Activated CD4-positive, alpha-beta T cell treated with anti-CD3 and anti-CD28 coated beads, Interleukin-2, amount 50 U/mL, for 16 hours (primary cell): Measurements from ENCODE around the gene SLC38A8.

Experiments used
- DNase-seq: peaks from one replicate; pipeline ENCODE4 v3.0.0-alpha.2; 2020

The SLC38A8 gene

GRCh38 chr16:84042308-84042878 is at the start of gene SLC38A8:
Gene SLC38A8, minus strand, starts transcription at chr16:84042795. Its CDS starts 638 bp downstream, at chr16:84042157.
- DNase-seq = no peak

- DNase-seq = no peak
Observed at GRCh38 chr16:84091460-84091859, 48.9 kb upstream of the SLC38A8 start.

DNA sequence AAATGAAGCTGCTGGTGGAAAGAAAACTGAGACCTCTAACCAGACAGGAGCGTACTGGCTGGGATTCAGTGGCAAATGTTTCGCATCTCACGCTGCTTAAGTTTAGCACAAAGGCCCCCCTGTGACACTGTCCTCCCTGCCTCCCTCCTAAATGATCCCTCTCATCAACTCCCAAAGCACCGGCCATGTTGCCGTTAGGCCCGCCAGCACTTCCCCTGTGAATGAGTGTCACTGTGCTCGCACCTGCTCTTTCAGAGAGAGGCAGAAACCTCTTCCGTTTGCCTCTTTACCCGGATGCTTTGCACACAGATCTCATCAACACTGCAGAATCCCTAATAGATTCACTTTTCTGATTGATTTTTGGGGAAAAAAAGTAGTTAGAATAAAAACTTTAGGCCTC is 47.6 kb upstream of the SLC38A8 start:
- DNase-seq = no peak

GRCh38 chr16:84088695-84089395 is 46.2 kb upstream of the SLC38A8 start:
- peak; percentile 82 for DNase-seq

DNA sequence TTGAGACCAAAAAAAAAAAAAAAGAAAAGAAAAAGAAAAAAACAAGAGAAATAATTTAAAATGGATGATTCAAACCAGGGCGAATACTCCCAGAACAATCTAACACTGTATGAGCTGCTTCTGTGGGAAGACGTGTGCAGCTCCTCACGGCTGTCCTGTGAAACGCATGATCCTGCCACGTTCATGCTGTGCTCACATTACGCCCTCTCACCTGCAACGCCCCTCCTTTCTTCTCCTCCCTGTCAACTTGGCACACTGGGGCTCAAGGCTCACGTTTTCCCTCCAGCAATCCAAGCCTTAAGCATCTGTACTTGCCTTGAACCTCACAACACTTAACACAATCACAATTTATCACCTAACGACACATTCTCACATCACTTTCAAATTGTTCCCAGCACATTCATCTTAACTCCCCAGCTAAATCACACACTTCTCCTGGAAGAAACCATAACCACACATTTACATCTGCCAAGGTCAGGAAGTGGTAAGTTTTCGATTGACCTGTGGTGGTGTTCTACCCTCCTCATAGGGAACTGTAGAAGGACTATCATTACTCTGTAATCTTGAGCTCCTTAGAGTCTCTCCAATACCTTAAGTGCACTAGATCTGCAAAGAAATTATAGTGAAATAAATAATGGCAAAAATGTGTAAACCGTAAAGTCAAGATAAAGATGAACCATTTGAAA is 45.0 kb upstream of the SLC38A8 start:
- peak; percentile 51 for DNase-seq

DNA sequence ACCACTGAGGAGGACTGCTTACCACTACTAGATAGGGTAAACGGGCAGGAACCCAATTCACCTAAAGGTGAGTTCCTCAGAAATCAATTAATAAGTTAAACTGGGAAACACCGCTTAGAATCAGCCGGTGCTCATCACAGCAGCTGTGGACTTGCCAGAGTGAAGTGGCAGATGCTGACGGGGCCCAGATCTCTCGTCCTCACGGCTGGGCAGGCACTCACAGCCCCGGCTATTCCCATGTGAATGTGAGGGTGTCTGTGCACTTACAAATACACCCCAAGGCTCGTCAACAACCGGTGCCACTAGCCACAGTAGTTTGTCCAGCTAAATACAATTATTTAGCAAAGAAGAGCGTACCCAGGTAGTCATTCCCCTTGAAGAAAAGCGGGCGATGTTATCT is 44.4 kb upstream of the SLC38A8 start:
- no peak for DNase-seq

- DNase-seq = no peak
Observed at GRCh38 chr16:84086341-84086740, 43.7 kb upstream of the SLC38A8 start.

- DNase-seq = peak; percentile 18
Observed at GRCh38 chr16:84085773-84086172, 43.2 kb upstream of the SLC38A8 start.

DNA sequence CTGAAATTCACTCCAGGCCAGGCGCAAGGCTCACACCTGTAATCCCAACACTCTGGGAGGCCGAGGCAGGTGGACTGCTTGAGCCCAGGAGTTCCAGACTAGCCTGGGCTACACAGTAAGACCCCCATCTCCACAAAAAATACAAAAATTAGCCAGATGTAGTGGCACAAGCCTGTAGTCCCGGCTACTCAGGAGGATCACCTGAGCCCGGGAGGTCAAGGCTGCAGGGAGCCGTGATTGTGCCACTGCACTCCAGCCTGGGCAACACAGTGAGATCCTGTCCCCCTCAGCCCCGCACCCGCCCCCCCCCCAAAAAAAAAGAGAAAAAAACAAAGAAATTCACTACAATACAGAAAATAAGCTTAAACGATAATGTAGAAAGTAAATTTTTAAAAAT is 42.7 kb upstream of the SLC38A8 start:
- no peak for DNase-seq

DNA sequence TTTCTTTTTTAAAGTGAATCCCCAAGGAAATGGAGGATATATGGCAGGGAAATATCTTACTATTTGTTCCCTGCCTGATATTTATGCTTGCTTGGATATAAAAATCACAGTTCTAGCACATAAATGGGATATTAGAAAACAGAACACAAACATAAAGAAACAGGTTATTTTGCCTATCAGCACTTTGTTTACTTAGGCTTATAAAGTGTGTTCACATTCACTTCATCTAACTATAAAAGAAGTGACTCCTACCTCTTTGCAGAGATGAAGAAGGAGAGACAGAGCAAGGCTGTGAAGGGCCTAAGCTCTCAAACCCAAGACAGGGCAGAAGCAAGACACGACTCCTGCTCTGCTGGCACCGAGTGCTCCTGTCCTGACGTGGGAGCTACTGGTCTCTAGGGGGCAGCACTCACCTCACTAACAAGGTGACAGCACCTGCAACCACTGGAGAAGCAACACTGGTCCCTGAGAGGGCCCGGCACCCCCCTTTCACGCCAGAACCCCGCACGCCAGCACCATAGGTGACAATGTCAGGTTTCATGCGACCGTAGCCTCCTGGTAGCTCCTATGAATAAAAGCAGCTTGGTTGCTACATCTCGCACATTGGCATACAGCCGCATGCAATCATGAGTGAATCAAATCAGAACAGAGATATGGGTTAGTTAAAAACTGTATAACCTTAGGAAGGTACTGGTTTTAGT is 42.1 kb upstream of the SLC38A8 start:
- DNase-seq = peak; percentile 80

GRCh38 chr16:84082835-84083569 is 40.4 kb upstream of the SLC38A8 start:
- DNase-seq = no peak

DNA sequence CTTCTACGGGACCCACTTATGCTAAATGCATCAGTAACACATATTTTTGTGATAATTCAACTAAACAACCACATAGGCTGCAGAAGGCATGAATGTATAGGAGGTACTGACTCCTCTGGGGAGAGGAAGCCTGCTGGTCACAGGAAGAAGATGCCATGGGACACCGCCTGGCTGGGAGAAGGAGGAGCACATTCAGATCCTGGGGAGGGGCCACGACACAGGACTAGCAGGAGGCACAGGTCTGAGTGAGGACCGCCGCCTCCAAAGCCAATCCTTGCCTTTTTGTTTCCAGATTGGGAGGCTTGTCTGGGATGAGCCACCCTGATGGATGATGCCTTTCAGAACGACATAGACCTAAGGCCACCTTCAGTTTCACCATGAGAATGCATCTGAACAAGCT is 39.5 kb upstream of the SLC38A8 start:
- no peak for DNase-seq

DNA sequence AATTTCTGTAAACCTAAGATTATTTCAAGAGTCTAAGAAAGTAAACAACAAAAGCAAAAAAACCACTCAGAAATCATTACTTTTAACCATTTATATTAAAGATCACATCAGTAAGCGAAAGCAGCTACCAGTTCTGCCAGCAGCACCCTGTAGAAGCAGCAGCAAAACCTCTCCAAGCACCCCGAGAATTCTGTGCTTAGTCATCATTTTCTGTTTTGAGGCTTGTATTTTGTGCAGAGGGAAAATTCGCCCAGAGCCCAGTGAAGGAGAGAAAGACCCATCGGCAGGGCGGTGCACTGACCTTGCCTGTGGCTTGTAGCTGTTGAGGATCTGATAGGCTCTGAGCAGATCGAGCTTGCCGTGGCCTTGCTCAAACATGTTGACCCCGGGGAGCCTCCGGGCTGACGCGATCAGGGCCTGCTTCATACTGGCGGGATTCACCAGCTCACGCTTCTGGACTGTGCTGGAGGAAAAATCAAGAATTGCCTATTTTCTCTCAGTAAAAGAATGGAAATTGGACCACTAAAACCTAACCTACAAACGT is 38.9 kb upstream of the SLC38A8 start:
- DNase-seq = no peak

- DNase-seq = no peak
Observed at GRCh38 chr16:84080813-84081212, 38.2 kb upstream of the SLC38A8 start.

- DNase-seq = no peak
Observed at GRCh38 chr16:84080378-84080777, 37.8 kb upstream of the SLC38A8 start.

GRCh38 chr16:84079664-84080063 is 37.1 kb upstream of the SLC38A8 start:
- no peak for DNase-seq

- no peak for DNase-seq
Observed at GRCh38 chr16:84075376-84075775, 32.8 kb upstream of the SLC38A8 start.

DNA sequence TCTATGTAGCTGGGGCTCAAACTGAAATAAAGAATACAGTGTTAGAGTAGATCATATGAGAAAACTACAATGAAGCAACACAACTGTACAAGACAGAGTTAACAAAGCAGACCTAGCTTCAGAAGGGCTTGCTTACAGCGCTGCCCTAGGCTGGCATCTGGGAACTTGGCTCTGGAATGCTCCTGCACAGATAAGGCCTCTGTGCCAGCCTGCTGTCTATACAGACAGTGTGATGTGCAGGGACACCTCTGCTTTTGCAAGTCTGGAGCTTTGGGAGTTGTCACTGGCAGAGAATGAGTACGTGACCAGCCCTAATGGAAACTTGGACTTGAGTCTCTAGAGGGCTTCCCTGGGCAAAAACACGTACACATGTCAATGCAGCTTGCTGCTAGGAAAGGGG is 32.1 kb upstream of the SLC38A8 start:
- no peak for DNase-seq

- no peak for DNase-seq
Observed at GRCh38 chr16:84072014-84072413, 29.4 kb upstream of the SLC38A8 start.

- no peak for DNase-seq
Observed at GRCh38 chr16:84071121-84071520, 28.5 kb upstream of the SLC38A8 start.

GRCh38 chr16:84069540-84069939 is 26.9 kb upstream of the SLC38A8 start:
- no peak for DNase-seq

- DNase-seq = no peak
Observed at GRCh38 chr16:84068783-84069462, 26.3 kb upstream of the SLC38A8 start.
